WTC11 (cell line): ENCODE data around the gene FAM3B. TPM values are rescaled to one million over a fixed set of nuclear protein-coding genes. Genes with fewer than 3 reads are reported as not detected.

Experiments
- ATAC-seq: fragments of 200-7000 bp; cut with Tn5 transposase; 2 replicates; pipeline ENCODE4 v1.10.0; 2021; ENCODE audit warnings: mild to moderate bottlenecking, moderate library complexity
- CTCF ChIA-PET: fragments of 300-600 bp; sonication (Branson Sonifier 250); formaldehyde crosslinking; loops from one replicate; lab custom pipeline; 2021; ENCODE audit warnings: antibody characterized with exemption; lab: Charles Lee
- POLR2A ChIA-PET: fragments of 350-600 bp; sonication (Branson Sonifier 250); formaldehyde crosslinking; loops from one replicate; lab custom pipeline; 2021; ENCODE audit warnings: antibody characterized with exemption; lab: Charles Lee
- DNase-seq: peaks from one replicate; pipeline ENCODE4 v3.0.0; 2021; ENCODE audit warnings: low spot score
- H3K27ac Mint-ChIP-seq: 2 replicates; pipeline ENCODE4 v1.8.0; 2021; ENCODE audit warnings: mixed read lengths
- H3K27me3 Mint-ChIP-seq: 2 replicates; pipeline ENCODE4 v1.8.0; 2021; ENCODE audit warnings: low read depth, mild to moderate bottlenecking, moderate library complexity, mixed read lengths
- H3K36me3 Mint-ChIP-seq: 2 replicates; pipeline ENCODE4 v1.8.0; 2021; ENCODE audit warnings: mixed read lengths
- H3K4me1 Mint-ChIP-seq: 2 replicates; pipeline ENCODE4 v1.8.0; 2022; ENCODE audit warnings: mixed read lengths
- H3K4me3 Mint-ChIP-seq: 2 replicates; pipeline ENCODE4 v1.8.0; 2021; ENCODE audit warnings: mild to moderate bottlenecking, moderate library complexity, mixed read lengths
- H3K9me3 Mint-ChIP-seq: 2 replicates; pipeline ENCODE4 v1.8.0; 2021; ENCODE audit warnings: mixed read lengths
- AR ChIP-seq: fragments of 250-450 bp; sonication (Bioruptor Pico); IDR thresholded peaks from 2 replicates; pipeline ENCODE4 v1.9.0; 2021; ENCODE audit warnings: mild to moderate bottlenecking
- ARID4B ChIP-seq: sonication (generic); formaldehyde crosslinking; IDR thresholded peaks from 2 replicates; pipeline ENCODE4 v1.8.0; 2023; ENCODE audit warnings: missing genetic modification reagents, mild to moderate bottlenecking, borderline replicate concordance
- CBFB ChIP-seq: sonication (generic); formaldehyde crosslinking; IDR thresholded peaks from 2 replicates; pipeline ENCODE4 v1.8.1; 2022; ENCODE audit warnings: mild to moderate bottlenecking, low read depth, missing genetic modification reagents
- CREM ChIP-seq: sonication (generic); formaldehyde crosslinking; IDR thresholded peaks from 2 replicates; pipeline ENCODE4 v1.8.1; 2022; ENCODE audit warnings: mild to moderate bottlenecking, missing genetic modification reagents, moderate library complexity
- ELF4 ChIP-seq: sonication (generic); formaldehyde crosslinking; IDR thresholded peaks from 2 replicates; pipeline ENCODE4 v1.8.1; 2022; ENCODE audit warnings: low read depth, mild to moderate bottlenecking, moderate library complexity, missing genetic modification reagents
- EMX1 ChIP-seq: fragments of 250-450 bp; sonication (Bioruptor Pico); IDR thresholded peaks from 2 replicates; pipeline ENCODE4 v1.8.0; 2021; ENCODE audit warnings: mild to moderate bottlenecking
- ETV6 ChIP-seq: sonication (generic); formaldehyde crosslinking; IDR thresholded peaks from 2 replicates; pipeline ENCODE4 v1.8.1; 2022; ENCODE audit warnings: mild to moderate bottlenecking, missing genetic modification reagents
- FOXP4 ChIP-seq: sonication (generic); formaldehyde crosslinking; IDR thresholded peaks from 2 replicates; pipeline ENCODE4 v1.8.0; 2022; ENCODE audit warnings: mild to moderate bottlenecking, missing genetic modification reagents
- IRF2 ChIP-seq: sonication (generic); formaldehyde crosslinking; IDR thresholded peaks from 2 replicates; pipeline ENCODE4 v1.8.0; 2022; ENCODE audit warnings: low read depth, missing genetic modification reagents, borderline replicate concordance
- MAX ChIP-seq: sonication (generic); formaldehyde crosslinking; IDR thresholded peaks from 2 replicates; pipeline ENCODE4 v1.8.0; 2022; ENCODE audit warnings: mild to moderate bottlenecking, missing genetic modification reagents
- NR2C2 ChIP-seq: sonication (generic); formaldehyde crosslinking; IDR thresholded peaks from 2 replicates; pipeline ENCODE4 v1.8.0; 2022; ENCODE audit warnings: mild to moderate bottlenecking, missing genetic modification reagents
- ZMAT4 ChIP-seq: fragments of 250-450 bp; sonication (Bioruptor Pico); IDR thresholded peaks from 2 replicates; pipeline ENCODE4 v1.9.0; 2021; ENCODE audit warnings: mild to moderate bottlenecking
- ZNF121 ChIP-seq: sonication (generic); formaldehyde crosslinking; IDR thresholded peaks from 2 replicates; pipeline ENCODE4 v1.8.0; 2023; ENCODE audit warnings: missing genetic modification reagents
- ZNF281 ChIP-seq: sonication (generic); formaldehyde crosslinking; IDR thresholded peaks from 2 replicates; pipeline ENCODE4 v1.8.0; 2023; ENCODE audit warnings: mild to moderate bottlenecking, missing genetic modification reagents
- ZNF512 ChIP-seq: sonication (generic); formaldehyde crosslinking; IDR thresholded peaks from 2 replicates; pipeline ENCODE4 v1.8.1; 2022; ENCODE audit warnings: missing genetic modification reagents, borderline replicate concordance
- ZNF532 ChIP-seq: fragments of 250-450 bp; sonication (Bioruptor Pico); IDR thresholded peaks from 2 replicates; pipeline ENCODE4 v1.9.0; 2021; ENCODE audit warnings: mild to moderate bottlenecking, borderline replicate concordance
- ZSCAN18 ChIP-seq: fragments of 250-450 bp; sonication (Bioruptor Pico); IDR thresholded peaks from 2 replicates; pipeline ENCODE4 v2.1.2; 2022; ENCODE audit warnings: mild to moderate bottlenecking, moderate library complexity
- total RNA-seq: library from RNA; stranded (reverse); gene quantifications from 3 replicates; pipeline ENCODE4 v1.2.3, GENCODE V29; 2021

Gene FAM3B
- total RNA-seq, 1 experiment from 2014 or later: 1.4 TPM

- peaks cover 16% of the 10 kb centered on the region for H3K4me1 Mint-ChIP-seq
- no peak overlapping the region for H3K27ac Mint-ChIP-seq
- POLR2A ChIA-PET: no interaction called here
- peaks cover 11% of the 10 kb centered on the region for H3K9me3 Mint-ChIP-seq
- no peak for ATAC-seq
- DNase-seq: no peak
- no peaks in the 10 kb centered on the region for H3K36me3 Mint-ChIP-seq
- no peak overlapping the region for H3K4me3 Mint-ChIP-seq
- CTCF ChIA-PET: interaction anchor here (0.9 to 1.9 kb wide), 4 partner anchors 14 to 276 kb away, joined by 3 to 10 read pairs (median 4); no protein-coding TSS in a partner anchor
- no peaks in the 10 kb centered on the region; the same call in 1 of the 2 replicates for H3K27me3 Mint-ChIP-seq
- no peak for TF ChIP-seq ELF4 (CRISPR knock-in tag)
- no peak for TF ChIP-seq FOXP4 (CRISPR knock-in tag)
- TF ChIP-seq CBFB (CRISPR knock-in tag): no peak
- TF ChIP-seq ZSCAN18: no peak
- no peak for TF ChIP-seq ZNF512
- TF ChIP-seq MAX: no peak
- TF ChIP-seq AR (CRISPR knock-in tag): no peak
- no peak for TF ChIP-seq EMX1 (CRISPR knock-in tag)
- TF ChIP-seq CREM: no peak
- no peak for TF ChIP-seq ZNF532 (CRISPR knock-in tag)
- no peak for TF ChIP-seq NR2C2
- no peak for TF ChIP-seq ARID4B (CRISPR knock-in tag)
- TF ChIP-seq ZNF121 (CRISPR knock-in tag): no peak
- no peak for TF ChIP-seq ZMAT4
- TF ChIP-seq IRF2 (CRISPR knock-in tag): no peak
- TF ChIP-seq ETV6 (CRISPR knock-in tag): no peak
- TF ChIP-seq ZNF281 (CRISPR knock-in tag): no peak
These were observed 80.9 kb downstream of the FAM3B start for GRCh38 chr21:41397471-41397891.
